ENCODE data around the gene SULF2.

GRCh38 chr20:47706345-47706744 is 78.9 kb downstream of the SULF2 start:
- TF ChIP-seq CTCF (conservative IDR thresholded peaks at IDR 0.05; ENCODE audit: low read length): no peak
- no peak for TF ChIP-seq EZH2phosphoT487 (IDR thresholded peaks at IDR 0.05; ENCODE audit: borderline replicate concordance)
